ENCODE data around the gene MYO5B. TPM values are rescaled to one million over a fixed set of nuclear protein-coding genes. Genes with fewer than 3 reads are reported as not detected.

Gene MYO5B
- total and polyA plus RNA-seq, 8 donors: 6.2 to 25.3 (median 12.6) TPM

GRCh38 chr18:50218432-50219197 lies 23.7 kb upstream of the MYO5B start:
- 47 to 57% methylated on average over 7 of the region's 7 CpGs for WGBS, 2 donors
- intact Hi-C loops (cut with DNase I): loop anchor here in 2 of 3 donors (5.0 to 10.0 kb wide), 3 partner anchors 136 to 216 kb away; no protein-coding TSS in a partner anchor
- Histone ChIP-seq H3K27ac (no peak overlapping the region), H3K4me3 (no peak overlapping the region), H3K27me3 (no peaks in the 10 kb centered on the region), H3K9me3 (no peaks in the 10 kb centered on the region), H3K4me1 (no peaks in the 10 kb centered on the region), H3K36me3 (no peaks in the 10 kb centered on the region)
- no peak for FAIRE-seq
- DNase-seq: peak in 3 of 6 donors; percentile 21 to 54 (median 23)
- peak in 3 of 4 donors; percentile 78 to 85 (median 80) for ATAC-seq
- TF ChIP-seq CTCF (IDR thresholded peaks at IDR 0.05): no peak

GRCh38 chr18:50209311-50209710 lies 14.4 kb upstream of the MYO5B start:
- Histone ChIP-seq H3K27ac (no peak overlapping the region), H3K4me1 (no peaks in the 10 kb centered on the region), H3K27me3 (no peaks in the 10 kb centered on the region), H3K4me3 (no peak overlapping the region), H3K36me3 (no peaks in the 10 kb centered on the region), H3K9me3 (no peaks in the 10 kb centered on the region)
- FAIRE-seq (no peak), ATAC-seq (no peak), DNase-seq (no peak)
- intact Hi-C loops (cut with DNase I): loop anchor here in 1 of 3 donors (10.0 kb wide), 2 partner anchors 155 to 205 kb away; no protein-coding TSS in a partner anchor
- 86 to 88% methylated on average over 4 of the region's 4 CpGs for WGBS, 2 donors
- no peak for TF ChIP-seq CTCF (IDR thresholded peaks at IDR 0.05)

GRCh38 chr18:50207722-50208121 lies 12.8 kb upstream of the MYO5B start:
- no peaks in the 10 kb centered on the region for H3K27me3 ChIP-seq
- no peaks in the 10 kb centered on the region for H3K36me3 ChIP-seq
- WGBS, 2 donors: 47 to 80% methylated on average over 1 of the region's 1 CpG
- H3K27ac ChIP-seq: no peak overlapping the region
- no peak for DNase-seq
- TF ChIP-seq CTCF (IDR thresholded peaks at IDR 0.05): no peak
- H3K4me3 ChIP-seq: no peak overlapping the region
- FAIRE-seq: no peak
- H3K9me3 ChIP-seq: no peaks in the 10 kb centered on the region
- no peaks in the 10 kb centered on the region for H3K4me1 ChIP-seq
- ATAC-seq: no peak
- intact Hi-C loops (cut with DNase I): loop anchor here in 1 of 3 donors (10.0 kb wide), 2 partner anchors 153 to 203 kb away; no protein-coding TSS in a partner anchor

- 14 to 18% methylated on average over 24 of the region's 24 CpGs for WGBS, 2 donors
- intact Hi-C loops (cut with DNase I): loop anchor here in 1 of 3 donors (10.0 kb wide), 2 partner anchors 149 to 199 kb away; no protein-coding TSS in a partner anchor
- Histone ChIP-seq H3K4me3 (no peak overlapping the region), H3K4me1 (no peaks in the 10 kb centered on the region), H3K27ac (no peak overlapping the region), H3K9me3 (no peaks in the 10 kb centered on the region), H3K27me3 (no peaks in the 10 kb centered on the region), H3K36me3 (no peaks in the 10 kb centered on the region)
- DNase-seq (peak in 5 of 6 donors; percentile 41 to 72 (median 62)), FAIRE-seq (no peak), ATAC-seq (peak; percentile 67 to 96 (median 94))
- peak; percentile 12 to 49 (median 37) for TF ChIP-seq CTCF (IDR thresholded peaks at IDR 0.05)
Measured at GRCh38 chr18:50203801-50204604, 9.1 kb upstream of the MYO5B start.
